ENCODE measurements around the gene PRKCE.

PRKCE gene

DNA sequence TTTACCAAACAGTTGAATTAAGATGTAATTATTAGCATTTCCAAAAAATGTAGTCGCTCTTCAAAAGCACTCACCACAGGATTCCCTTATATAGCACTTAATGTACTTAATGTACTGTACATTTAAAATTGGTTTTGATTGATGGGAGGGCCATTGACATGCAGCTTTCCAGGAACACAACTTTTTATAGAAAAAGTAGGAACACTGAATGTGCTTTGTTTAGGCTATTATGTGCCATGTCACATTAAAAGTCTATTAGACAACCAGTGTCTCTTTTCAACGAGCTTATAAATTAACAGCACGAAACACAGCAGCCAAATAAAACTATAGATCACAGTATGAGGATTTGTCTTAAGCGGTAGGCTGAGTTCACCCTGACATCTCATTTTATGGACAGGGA, 301.1 kb downstream of the PRKCE start:
- WGBS: 86% methylated on average over 3 of the region's 4 CpGs
- Histone ChIP-seq H2AK5ac (ENCODE audit: low read length, severe bottlenecking) (no peak overlapping the region), H3K14ac (ENCODE audit: low read length in 2 of 2) (no peak overlapping the region), H3K4me3 (ENCODE audit: insufficient read depth in 1 of 2, low read depth in 1 of 2, low read length in 2 of 2) (no peak overlapping the region), H4K8ac (ENCODE audit: low read length) (no peak overlapping the region), H3K23ac (ENCODE audit: low read length in 2 of 2) (no peak overlapping the region), H3K27me3 (ENCODE audit: control insufficient read depth in 1 of 2, insufficient read depth in 1 of 2, low read length in 2 of 2) (no peaks in the 10 kb centered on the region), H3K9me3 (ENCODE audit: control insufficient read depth, low read length) (no peaks in the 10 kb centered on the region), H3K4ac (ENCODE audit: low read depth in 1 of 2, low read length in 2 of 2) (no peak overlapping the region), H3K79me1 (replicated peaks; ENCODE audit: low read length, poor library complexity, severe bottlenecking) (no peaks in the 10 kb centered on the region), H2BK15ac (ENCODE audit: low read depth, poor library complexity, severe bottlenecking) (no peak overlapping the region), H2BK12ac (ENCODE audit: low read length in 2 of 2) (no peak overlapping the region), H3K4me1 (ENCODE audit: control insufficient read depth, insufficient read depth, low read depth, low read length) (no peaks in the 10 kb centered on the region), H3K9ac (ENCODE audit: low read length) (no peak overlapping the region), H3K18ac (ENCODE audit: low read depth in 1 of 2, low read length in 2 of 2) (no peak overlapping the region), H2BK5ac (ENCODE audit: low read depth, low read length, poor library complexity, severe bottlenecking) (no peak overlapping the region), H3K27ac (ENCODE audit: low read length, poor library complexity, severe bottlenecking) (no peak overlapping the region), H2AFZ (ENCODE audit: low read depth, low read length) (no peak overlapping the region), H3K4me2 (ENCODE audit: low read length, poor library complexity, severe bottlenecking) (no peak overlapping the region), H4K91ac (ENCODE audit: low read length) (no peak overlapping the region), H3K36me3 (ENCODE audit: control insufficient read depth in 1 of 2, insufficient read depth in 2 of 2, low read depth in 1 of 2, low read length in 2 of 2) (no peaks in the 10 kb centered on the region), H2BK120ac (ENCODE audit: low read depth, low read length) (no peak overlapping the region)
- no peak for DNase-seq

DNA sequence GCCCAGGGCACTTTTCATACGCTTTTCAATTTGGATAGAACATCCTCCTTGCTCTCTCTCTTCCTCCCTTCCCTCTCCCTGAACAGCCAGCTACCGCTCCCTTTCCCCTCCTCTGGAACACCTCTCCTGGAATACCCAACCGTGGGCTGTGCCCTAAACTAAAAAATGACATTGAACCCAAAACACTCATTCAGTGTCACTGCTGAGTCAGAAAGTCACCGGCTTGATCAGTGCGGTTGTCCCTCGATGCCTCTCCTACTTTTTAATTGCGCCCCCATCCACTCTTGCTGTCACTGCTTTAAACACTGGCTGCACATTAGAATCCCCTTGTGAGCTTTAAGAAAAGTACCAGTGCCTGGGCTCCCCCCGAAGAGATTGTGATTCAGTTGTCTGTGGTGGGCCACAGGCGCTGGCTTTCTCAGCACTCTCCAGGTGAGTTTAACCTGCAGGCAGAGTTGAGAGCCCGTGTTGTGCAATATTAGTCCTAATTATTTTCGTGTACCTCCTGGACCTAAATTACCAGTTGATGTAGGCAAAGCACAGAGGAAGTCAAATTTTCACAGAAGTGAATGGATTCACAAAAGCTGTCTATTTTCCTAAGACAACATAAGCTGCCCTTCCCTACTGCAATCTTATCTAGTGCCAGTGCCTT, 302.0 kb downstream of the PRKCE start:
- H3K9ac ChIP-seq (ENCODE audit: low read length): no peak overlapping the region
- no peak overlapping the region for H2BK12ac ChIP-seq (ENCODE audit: low read length in 2 of 2)
- H3K79me1 ChIP-seq (replicated peaks; ENCODE audit: low read length, poor library complexity, severe bottlenecking): no peaks in the 10 kb centered on the region
- no peak overlapping the region for H3K27ac ChIP-seq (ENCODE audit: low read length, poor library complexity, severe bottlenecking)
- H4K8ac ChIP-seq (ENCODE audit: low read length): no peak overlapping the region
- H3K9me3 ChIP-seq (ENCODE audit: control insufficient read depth, low read length): no peaks in the 10 kb centered on the region
- no peak overlapping the region for H3K23ac ChIP-seq (ENCODE audit: low read length in 2 of 2)
- H2AFZ ChIP-seq (ENCODE audit: low read depth, low read length): no peak overlapping the region
- H3K4ac ChIP-seq (ENCODE audit: low read depth in 1 of 2, low read length in 2 of 2): no peak overlapping the region
- no peak overlapping the region for H4K91ac ChIP-seq (ENCODE audit: low read length)
- H3K4me2 ChIP-seq (ENCODE audit: low read length, poor library complexity, severe bottlenecking): no peak overlapping the region
- WGBS: 95% methylated on average over 11 of the region's 11 CpGs
- H2BK15ac ChIP-seq (ENCODE audit: low read depth, poor library complexity, severe bottlenecking): no peak overlapping the region
- no peak overlapping the region for H3K18ac ChIP-seq (ENCODE audit: low read depth in 1 of 2, low read length in 2 of 2)
- DNase-seq: no peak
- H3K4me1 ChIP-seq (ENCODE audit: control insufficient read depth, insufficient read depth, low read depth, low read length): no peaks in the 10 kb centered on the region
- H2BK120ac ChIP-seq (ENCODE audit: low read depth, low read length): no peak overlapping the region
- H3K4me3 ChIP-seq (ENCODE audit: insufficient read depth in 1 of 2, low read depth in 1 of 2, low read length in 2 of 2): no peak overlapping the region
- no peak overlapping the region for H3K14ac ChIP-seq (ENCODE audit: low read length in 2 of 2)
- no peaks in the 10 kb centered on the region for H3K27me3 ChIP-seq (ENCODE audit: control insufficient read depth in 1 of 2, insufficient read depth in 1 of 2, low read length in 2 of 2)
- H3K36me3 ChIP-seq (ENCODE audit: control insufficient read depth in 1 of 2, insufficient read depth in 2 of 2, low read depth in 1 of 2, low read length in 2 of 2): no peaks in the 10 kb centered on the region
- no peak overlapping the region for H2BK5ac ChIP-seq (ENCODE audit: low read depth, low read length, poor library complexity, severe bottlenecking)
- no peak overlapping the region for H2AK5ac ChIP-seq (ENCODE audit: low read length, severe bottlenecking)

DNA sequence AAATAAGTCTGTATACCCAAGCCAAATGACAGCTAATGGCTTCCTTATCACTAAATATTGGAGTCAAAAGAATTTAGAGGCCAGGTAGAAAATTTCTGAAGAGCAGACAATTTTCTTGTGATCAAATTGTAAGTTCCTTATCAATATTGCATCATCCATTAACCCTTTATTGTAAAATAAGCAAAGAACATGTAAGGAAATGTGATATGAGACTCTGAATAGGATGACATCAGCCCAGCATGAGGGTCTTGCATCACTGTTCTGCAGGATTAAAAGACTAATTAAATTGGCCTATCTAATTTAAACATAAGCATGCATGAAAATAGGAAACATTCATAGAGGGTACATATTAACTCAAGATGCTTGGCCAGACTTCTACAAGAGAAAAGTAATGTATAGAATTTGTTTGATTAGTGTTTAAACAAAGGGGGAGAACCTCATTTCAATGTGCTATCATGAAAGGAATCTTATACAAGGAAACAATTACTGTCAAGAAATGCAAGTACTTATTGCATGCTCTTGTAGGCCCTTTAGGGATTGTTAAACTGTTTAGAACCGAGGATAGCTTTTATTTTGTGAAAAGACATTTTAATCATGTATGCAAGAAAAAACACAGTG, 302.9 kb downstream of the PRKCE start:
- H3K4ac ChIP-seq (ENCODE audit: low read depth in 1 of 2, low read length in 2 of 2): no peak overlapping the region
- H2AFZ ChIP-seq (ENCODE audit: low read depth, low read length): no peak overlapping the region
- H2BK120ac ChIP-seq (ENCODE audit: low read depth, low read length): no peak overlapping the region
- no peaks in the 10 kb centered on the region for H3K36me3 ChIP-seq (ENCODE audit: control insufficient read depth in 1 of 2, insufficient read depth in 2 of 2, low read depth in 1 of 2, low read length in 2 of 2)
- no peaks in the 10 kb centered on the region for H3K9me3 ChIP-seq (ENCODE audit: control insufficient read depth, low read length)
- H3K4me3 ChIP-seq (ENCODE audit: insufficient read depth in 1 of 2, low read depth in 1 of 2, low read length in 2 of 2): no peak overlapping the region
- WGBS: 80% methylated on average over 1 of the region's 1 CpG
- H3K79me1 ChIP-seq (replicated peaks; ENCODE audit: low read length, poor library complexity, severe bottlenecking): no peaks in the 10 kb centered on the region
- H3K4me2 ChIP-seq (ENCODE audit: low read length, poor library complexity, severe bottlenecking): no peak overlapping the region
- H2BK5ac ChIP-seq (ENCODE audit: low read depth, low read length, poor library complexity, severe bottlenecking): no peak overlapping the region
- H2AK5ac ChIP-seq (ENCODE audit: low read length, severe bottlenecking): no peak overlapping the region
- no peak overlapping the region for H3K23ac ChIP-seq (ENCODE audit: low read length in 2 of 2)
- no peak overlapping the region for H4K91ac ChIP-seq (ENCODE audit: low read length)
- no peak overlapping the region for H4K8ac ChIP-seq (ENCODE audit: low read length)
- no peak overlapping the region for H3K9ac ChIP-seq (ENCODE audit: low read length)
- no peak overlapping the region for H3K27ac ChIP-seq (ENCODE audit: low read length, poor library complexity, severe bottlenecking)
- no peak overlapping the region for H3K14ac ChIP-seq (ENCODE audit: low read length in 2 of 2)
- peaks cover 1% of the 10 kb centered on the region for H3K4me1 ChIP-seq (ENCODE audit: control insufficient read depth, insufficient read depth, low read depth, low read length)
- no peaks in the 10 kb centered on the region for H3K27me3 ChIP-seq (ENCODE audit: control insufficient read depth in 1 of 2, insufficient read depth in 1 of 2, low read length in 2 of 2)
- no peak overlapping the region for H2BK12ac ChIP-seq (ENCODE audit: low read length in 2 of 2)
- H3K18ac ChIP-seq (ENCODE audit: low read depth in 1 of 2, low read length in 2 of 2): no peak overlapping the region
- DNase-seq: no peak
- H2BK15ac ChIP-seq (ENCODE audit: low read depth, poor library complexity, severe bottlenecking): no peak overlapping the region

DNA sequence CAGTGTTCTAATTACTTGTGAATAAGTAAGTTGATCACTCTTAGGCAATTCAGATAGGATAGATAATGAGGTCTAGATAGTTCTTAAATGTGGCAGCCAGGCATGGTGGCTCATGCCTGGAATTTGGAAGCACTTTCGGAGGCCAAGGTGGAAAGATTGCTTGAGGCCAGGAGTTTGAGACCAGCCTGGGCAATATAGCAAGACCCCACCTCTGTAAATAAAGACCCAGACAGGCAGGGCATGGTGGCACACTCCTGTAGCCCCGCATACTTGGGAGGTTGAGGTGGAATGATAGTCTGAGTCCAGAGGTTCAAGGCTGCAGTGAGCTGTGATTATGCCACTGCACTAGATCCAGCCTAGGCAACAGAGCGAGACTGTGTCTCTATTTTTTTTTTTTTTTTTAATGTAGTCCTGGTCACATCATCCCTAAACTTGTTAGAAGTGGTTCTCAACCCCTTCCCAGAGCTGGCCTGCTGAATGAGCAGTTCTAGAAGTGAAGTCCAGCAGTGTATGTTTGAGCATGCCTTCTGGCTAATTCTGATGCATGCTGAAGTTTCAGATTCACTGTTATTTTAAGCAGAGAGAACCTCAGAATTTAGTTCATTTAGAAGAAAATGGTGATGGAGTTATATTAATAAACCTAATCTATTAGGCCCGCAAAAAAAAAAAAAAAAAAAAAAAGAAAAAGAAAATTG, 306.2 kb downstream of the PRKCE start:
- H3K4me1 ChIP-seq (ENCODE audit: control insufficient read depth, insufficient read depth, low read depth, low read length): peaks cover 1% of the 10 kb centered on the region
- H2AFZ ChIP-seq (ENCODE audit: low read depth, low read length): no peak overlapping the region
- H2BK15ac ChIP-seq (ENCODE audit: low read depth, poor library complexity, severe bottlenecking): no peak overlapping the region
- H3K27me3 ChIP-seq (ENCODE audit: control insufficient read depth in 1 of 2, insufficient read depth in 1 of 2, low read length in 2 of 2): no peaks in the 10 kb centered on the region
- no peak overlapping the region for H3K4me2 ChIP-seq (ENCODE audit: low read length, poor library complexity, severe bottlenecking)
- no peaks in the 10 kb centered on the region for H3K36me3 ChIP-seq (ENCODE audit: control insufficient read depth in 1 of 2, insufficient read depth in 2 of 2, low read depth in 1 of 2, low read length in 2 of 2)
- no peak for DNase-seq
- H2AK5ac ChIP-seq (ENCODE audit: low read length, severe bottlenecking): no peak overlapping the region
- no peak overlapping the region for H3K27ac ChIP-seq (ENCODE audit: low read length, poor library complexity, severe bottlenecking)
- no peak overlapping the region for H3K4ac ChIP-seq (ENCODE audit: low read depth in 1 of 2, low read length in 2 of 2)
- H3K23ac ChIP-seq (ENCODE audit: low read length in 2 of 2): no peak overlapping the region
- no peak overlapping the region for H4K8ac ChIP-seq (ENCODE audit: low read length)
- H2BK120ac ChIP-seq (ENCODE audit: low read depth, low read length): no peak overlapping the region
- no peak overlapping the region for H2BK5ac ChIP-seq (ENCODE audit: low read depth, low read length, poor library complexity, severe bottlenecking)
- WGBS: 100% methylated on average over 3 of the region's 4 CpGs
- no peaks in the 10 kb centered on the region for H3K79me1 ChIP-seq (replicated peaks; ENCODE audit: low read length, poor library complexity, severe bottlenecking)
- no peak overlapping the region for H4K91ac ChIP-seq (ENCODE audit: low read length)
- H3K14ac ChIP-seq (ENCODE audit: low read length in 2 of 2): no peak overlapping the region
- H3K4me3 ChIP-seq (ENCODE audit: insufficient read depth in 1 of 2, low read depth in 1 of 2, low read length in 2 of 2): no peak overlapping the region
- H2BK12ac ChIP-seq (ENCODE audit: low read length in 2 of 2): no peak overlapping the region
- no peak overlapping the region for H3K18ac ChIP-seq (ENCODE audit: low read depth in 1 of 2, low read length in 2 of 2)
- no peaks in the 10 kb centered on the region for H3K9me3 ChIP-seq (ENCODE audit: control insufficient read depth, low read length)
- no peak overlapping the region for H3K9ac ChIP-seq (ENCODE audit: low read length)

Measured in mesenchymal stem cell (in vitro differentiated cells and primary cell).